ENCODE measurements around the gene PCA3.

Gene PCA3

GRCh38 chr9:76756268-76756640 lies 8.0 kb upstream of the PCA3 start:
- in situ Hi-C loops (cut with HindIII; ENCODE audit: low sequenced_read_pairs): no loop called here

GRCh38 chr9:76756941-76757673 lies 7.1 kb upstream of the PCA3 start:
- in situ Hi-C loops (cut with HindIII; ENCODE audit: low sequenced_read_pairs): no loop called here

GRCh38 chr9:76758476-76758875 lies 5.8 kb upstream of the PCA3 start:
- in situ Hi-C loops (cut with HindIII; ENCODE audit: low sequenced_read_pairs): no loop called here

DNA sequence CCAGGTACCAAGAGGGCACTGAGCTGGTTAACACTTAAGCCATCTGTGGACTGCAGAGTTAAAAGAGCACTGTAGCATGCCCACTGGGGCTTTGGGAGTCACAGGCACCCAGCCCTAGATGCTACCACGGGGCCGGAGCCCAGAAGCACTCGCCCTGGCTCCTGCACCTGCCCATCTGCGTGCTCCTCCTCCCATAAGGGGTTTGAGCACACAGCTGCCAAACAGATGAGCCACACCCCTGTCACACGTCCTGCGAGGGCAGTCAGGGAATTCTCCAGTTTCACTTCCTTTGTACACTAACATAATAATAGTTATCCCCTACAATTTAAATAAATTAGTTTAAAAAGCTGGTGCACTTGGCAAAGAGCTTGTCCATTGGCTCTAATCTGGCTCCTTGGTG lies 4.5 kb upstream of the PCA3 start:
- in situ Hi-C loops (cut with HindIII; ENCODE audit: low sequenced_read_pairs): no loop called here

- in situ Hi-C loops (cut with HindIII; ENCODE audit: low sequenced_read_pairs): no loop called here
Measured at GRCh38 chr9:76761448-76761847, 2.8 kb upstream of the PCA3 start.

GRCh38 chr9:76766126-76766525 lies 1.9 kb downstream of the PCA3 start:
- in situ Hi-C loops (cut with HindIII; ENCODE audit: low sequenced_read_pairs): no loop called here

DNA sequence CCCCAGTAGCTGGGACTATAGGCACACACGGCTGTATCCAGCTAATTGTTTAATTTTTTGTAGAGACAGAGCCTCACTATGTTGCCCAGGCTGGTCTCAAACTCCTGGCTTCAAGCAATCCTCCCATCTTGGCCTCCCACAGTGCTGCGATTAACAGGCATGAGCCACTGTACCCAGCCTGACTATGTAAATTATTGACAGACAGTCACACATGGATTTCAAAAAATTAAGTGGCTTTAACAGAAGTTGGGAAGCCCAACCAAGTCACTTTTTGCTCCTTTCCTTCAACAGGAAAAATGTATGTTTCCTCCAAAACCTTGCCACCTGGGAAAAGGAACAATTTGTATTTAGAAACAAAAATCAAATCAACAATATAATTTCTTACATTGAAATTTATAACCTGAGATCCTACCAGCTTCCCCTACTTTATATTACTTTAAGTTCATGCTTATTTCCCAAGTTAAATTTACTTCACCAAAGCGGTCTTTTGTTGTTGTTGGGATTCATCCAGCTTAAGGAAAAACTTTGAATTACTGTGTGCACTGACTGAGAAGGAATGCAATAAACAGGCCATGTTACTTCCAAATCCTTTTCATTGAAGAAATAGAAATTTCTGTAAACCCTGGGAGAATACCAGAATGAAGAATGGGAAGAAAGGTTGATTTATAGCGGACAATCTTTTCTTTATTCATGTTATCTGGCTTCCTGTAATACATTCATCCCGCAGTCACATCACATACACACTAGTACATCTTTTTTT lies 8.6 kb downstream of the PCA3 start:
- in situ Hi-C loops (cut with HindIII; ENCODE audit: low sequenced_read_pairs): no loop called here

GRCh38 chr9:76784881-76785280 lies 20.6 kb downstream of the PCA3 start:
- in situ Hi-C loops (cut with HindIII; ENCODE audit: low sequenced_read_pairs): no loop called here

DNA sequence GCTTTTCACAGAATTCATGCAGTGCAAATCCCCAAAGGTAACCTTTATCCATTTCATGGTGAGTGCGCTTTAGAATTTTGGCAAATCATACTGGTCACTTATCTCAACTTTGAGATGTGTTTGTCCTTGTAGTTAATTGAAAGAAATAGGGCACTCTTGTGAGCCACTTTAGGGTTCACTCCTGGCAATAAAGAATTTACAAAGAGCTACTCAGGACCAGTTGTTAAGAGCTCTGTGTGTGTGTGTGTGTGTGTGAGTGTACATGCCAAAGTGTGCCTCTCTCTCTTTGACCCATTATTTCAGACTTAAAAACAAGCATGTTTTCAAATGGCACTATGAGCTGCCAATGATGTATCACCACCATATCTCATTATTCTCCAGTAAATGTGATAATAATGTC lies 21.3 kb downstream of the PCA3 start:
- in situ Hi-C loops (cut with HindIII; ENCODE audit: low sequenced_read_pairs): no loop called here

GRCh38 chr9:76787677-76788076 lies 23.4 kb downstream of the PCA3 start:
- in situ Hi-C loops (cut with HindIII; ENCODE audit: low sequenced_read_pairs): no loop called here

DNA sequence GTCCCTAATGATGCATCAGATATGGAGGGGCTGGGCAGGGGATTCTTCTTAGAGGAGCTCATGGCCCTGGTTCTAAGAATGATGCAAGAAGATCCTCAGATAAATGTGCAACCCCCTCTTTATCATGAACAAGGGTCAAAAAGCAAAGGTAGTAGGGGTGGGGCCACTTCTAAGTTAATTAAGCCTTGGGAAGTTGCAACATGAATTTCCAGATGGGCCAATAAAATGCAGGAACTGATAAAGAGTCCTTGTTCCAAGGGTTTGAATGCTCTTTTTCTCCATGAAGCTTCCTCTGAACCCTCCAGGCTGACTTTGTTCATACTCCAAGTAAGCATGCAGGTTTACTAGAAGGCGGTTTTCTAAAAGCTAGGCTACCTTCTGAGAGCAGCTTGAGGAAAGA lies 25.6 kb downstream of the PCA3 start:
- in situ Hi-C loops (cut with HindIII; ENCODE audit: low sequenced_read_pairs): loop anchor here (5.0 kb wide), 1 partner anchor 192 kb away; no protein-coding TSS in a partner anchor

GRCh38 chr9:76793784-76794431 lies 29.7 kb downstream of the PCA3 start:
- in situ Hi-C loops (cut with HindIII; ENCODE audit: low sequenced_read_pairs): loop anchor here (5.0 kb wide), 1 partner anchor 188 kb away; no protein-coding TSS in a partner anchor

DNA sequence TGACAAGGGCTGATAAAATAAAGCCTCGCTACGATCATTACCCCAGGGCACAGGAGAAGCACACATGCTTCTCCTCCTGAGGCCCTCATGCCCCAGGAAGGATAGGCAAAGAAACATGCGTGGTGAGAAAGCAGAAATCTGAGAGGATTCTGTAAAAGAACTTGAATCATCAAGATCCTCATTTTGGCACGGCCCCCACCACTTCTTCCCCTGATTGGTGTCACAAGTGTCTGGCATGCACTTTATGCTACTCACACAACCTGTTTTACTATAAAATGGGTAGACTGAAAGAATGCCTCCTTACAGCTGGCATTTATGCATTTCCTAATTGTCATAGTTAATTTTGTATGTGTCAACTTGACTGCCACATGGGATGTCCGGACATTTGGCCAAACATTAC lies 32.1 kb downstream of the PCA3 start:
- in situ Hi-C loops (cut with HindIII; ENCODE audit: low sequenced_read_pairs): no loop called here

DNA sequence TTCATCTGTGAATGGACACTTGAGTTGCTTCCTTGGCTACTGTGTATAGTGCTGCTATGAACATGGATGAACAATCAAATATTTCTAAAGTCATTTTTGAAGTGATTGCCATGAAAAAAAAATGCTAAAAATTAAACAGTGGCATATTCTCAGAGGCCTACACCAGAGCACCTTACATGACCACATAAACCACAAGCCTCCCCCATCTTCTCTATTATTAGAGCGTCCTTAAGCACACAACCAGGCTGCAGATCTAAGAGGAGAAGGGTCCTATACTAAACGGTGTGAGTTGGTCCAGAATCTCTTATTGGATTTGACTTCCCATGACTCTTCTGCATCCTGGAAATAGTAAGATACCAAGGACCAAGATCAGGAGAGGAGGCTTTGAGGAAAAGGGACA lies 34.3 kb downstream of the PCA3 start:
- in situ Hi-C loops (cut with HindIII; ENCODE audit: low sequenced_read_pairs): no loop called here

GRCh38 chr9:76799473-76799872 lies 35.2 kb downstream of the PCA3 start:
- in situ Hi-C loops (cut with HindIII; ENCODE audit: low sequenced_read_pairs): no loop called here

GRCh38 chr9:76800901-76801300 lies 36.7 kb downstream of the PCA3 start:
- in situ Hi-C loops (cut with HindIII; ENCODE audit: low sequenced_read_pairs): no loop called here

- in situ Hi-C loops (cut with HindIII; ENCODE audit: low sequenced_read_pairs): no loop called here
Measured at GRCh38 chr9:76803083-76803482, 38.8 kb downstream of the PCA3 start.

- in situ Hi-C loops (cut with HindIII; ENCODE audit: low sequenced_read_pairs): no loop called here
Measured at GRCh38 chr9:76803762-76804161, 39.5 kb downstream of the PCA3 start.

GRCh38 chr9:76808636-76809035 lies 44.4 kb downstream of the PCA3 start:
- in situ Hi-C loops (cut with HindIII; ENCODE audit: low sequenced_read_pairs): no loop called here

- in situ Hi-C loops (cut with HindIII; ENCODE audit: low sequenced_read_pairs): no loop called here
Measured at GRCh38 chr9:76810377-76810957, 46.2 kb downstream of the PCA3 start.

GRCh38 chr9:76812591-76812990 lies 48.4 kb downstream of the PCA3 start:
- in situ Hi-C loops (cut with HindIII; ENCODE audit: low sequenced_read_pairs): no loop called here

- in situ Hi-C loops (cut with HindIII; ENCODE audit: low sequenced_read_pairs): no loop called here
Measured at GRCh38 chr9:76817489-76817888, 53.3 kb downstream of the PCA3 start.
